HepG2 (cell line): ENCODE results near the gene ELMOD3. TPM values are rescaled to one million over a fixed set of nuclear protein-coding genes. Genes with fewer than 3 reads are reported as not detected.
A peak's percentile ranks its signal among the peaks of the same experiment; 100 is the strongest.

ENCODE experiments used
- ARID5B ChIP-seq: IDR thresholded peaks from 2 replicates; pipeline ENCODE4 v1.4.0; 2020; ENCODE audit warnings: mild to moderate bottlenecking, missing genetic modification reagents
- HMG20A ChIP-seq: IDR thresholded peaks from 2 replicates; pipeline ENCODE4 v1.6.1; 2016; ENCODE audit warnings: borderline replicate concordance
- HNF4A ChIP-seq: sonication (generic); formaldehyde crosslinking; IDR thresholded peaks from 2 replicates; pipeline ENCODE4 v1.4.0; 2020; ENCODE audit warnings: missing genetic modification reagents
- MLXIP ChIP-seq: sonication (generic); formaldehyde crosslinking; IDR thresholded peaks from 2 replicates; pipeline ENCODE4 v1.9.0; 2021; ENCODE audit warnings: missing genetic modification reagents, borderline replicate concordance
- NR1H2 ChIP-seq: sonication (generic); formaldehyde crosslinking; IDR thresholded peaks from 2 replicates; pipeline ENCODE4 v1.8.1; 2022; ENCODE audit warnings: low read depth, missing genetic modification reagents, borderline replicate concordance
- PLSCR1 ChIP-seq: sonication (generic); formaldehyde crosslinking; IDR thresholded peaks from 2 replicates; pipeline ENCODE4 v1.5.0; 2020; ENCODE audit warnings: missing genetic modification reagents, mild to moderate bottlenecking, borderline replicate concordance
- POGK ChIP-seq: sonication (generic); formaldehyde crosslinking; conservative IDR thresholded peaks from 2 replicates; pipeline ENCODE4 v1.8.0; 2022; ENCODE audit warnings: mild to moderate bottlenecking, moderate library complexity, missing genetic modification reagents
- SATB2 ChIP-seq: sonication (generic); formaldehyde crosslinking; IDR thresholded peaks from 2 replicates; pipeline ENCODE4 v1.5.0; 2020; ENCODE audit warnings: missing genetic modification reagents
- STAG1 ChIP-seq: sonication (generic); formaldehyde crosslinking; IDR thresholded peaks from 2 replicates; pipeline ENCODE4 v1.4.0; 2020; ENCODE audit warnings: missing genetic modification reagents
- ZNF296 ChIP-seq: sonication (generic); formaldehyde crosslinking; conservative IDR thresholded peaks from 2 replicates; pipeline ENCODE4 v1.5.0; 2020; ENCODE audit warnings: mild to moderate bottlenecking, missing genetic modification reagents
- ZNF362 ChIP-seq: sonication (generic); formaldehyde crosslinking; IDR thresholded peaks from 2 replicates; pipeline ENCODE4 v1.4.0; 2020; ENCODE audit warnings: missing genetic modification reagents, mild to moderate bottlenecking, borderline replicate concordance
- ZNF747 ChIP-seq: sonication (generic); formaldehyde crosslinking; IDR thresholded peaks from 2 replicates; pipeline ENCODE4 v1.8.1; 2023; ENCODE audit warnings: missing genetic modification reagents, mild to moderate bottlenecking, borderline replicate concordance
- ZXDC ChIP-seq: sonication (generic); formaldehyde crosslinking; IDR thresholded peaks from 2 replicates; pipeline ENCODE4 v1.5.0; 2020; ENCODE audit warnings: mild to moderate bottlenecking, missing genetic modification reagents
- polyA plus RNA-seq, 8 experiments: library from polyadenylated mRNA; depleted of rRNA in 3 of 8; stranded (reverse) in 7 of 8; unstranded in 1 of 8; fragments of >200 nt; fragmentation: Illumina TruSeq in 4 of 8; extraction: Trizol in 4 of 8; gene quantifications; 2 replicates each; pipeline versions ENCODE4 v1.2.1 to v1.2.3, GENCODE V29; 2011 to 2016; ENCODE audit warnings: low read depth in 4 of 8, missing spikeins in 1 of 8, mixed read lengths in 1 of 8; ENCODE audit not compliant: insufficient read depth in 1 of 8
- total RNA-seq, 5 experiments: library from RNA; depleted of rRNA; stranded (reverse); fragments of >200 nt; fragmentation: Illumina TruSeq; extraction: Trizol; gene quantifications; 2 replicates each; pipeline ENCODE4 v1.2.3, GENCODE V29; 2016; ENCODE audit warnings: low read depth in 1 of 5

ELMOD3 gene
- total and polyA plus RNA-seq, 2 of the 13 experiments (the other 11 are each of a cell fraction or from before 2014, with no cell fraction given), result 13.3 to 19.5 TPM

- TF ChIP-seq HMG20A (CRISPR knock-in tag) (peak; percentile 36; the same call in 1 of the 2 replicates), ZNF296 (CRISPR knock-in tag) (peak; percentile 9; the same call in 1 of the 2 replicates), STAG1 (peak; percentile 27; the same call in 1 of the 2 replicates), ZNF747 (CRISPR knock-in tag) (peak; percentile 98; the same call in 1 of the 2 replicates), PLSCR1 (CRISPR knock-in tag) (peak; percentile 65; the same call in 1 of the 2 replicates), POGK (peak; percentile 83), MLXIP (CRISPR knock-in tag) (peak; percentile 89; the same call in 1 of the 2 replicates), NR1H2 (no peak), SATB2 (peak; percentile 77; the same call in 1 of the 2 replicates), ZNF362 (CRISPR knock-in tag) (peak; percentile 68; the same call in 1 of the 2 replicates), ARID5B (peak; percentile 64), ZXDC (CRISPR knock-in tag) (peak; percentile 89; the same call in 1 of the 2 replicates), HNF4A (CRISPR knock-in tag) (peak; percentile 23; the same call in 1 of the 2 replicates)
Measured at GRCh38 chr2:85354286-85355072, at the start of gene ELMOD3, which contains the start of gene RETSAT (continued).
